ENCODE measurements around the gene PLP2.

The PLP2 gene

GRCh38 chrX:49209434-49210251 lies 37.9 kb downstream of the PLP2 start:
- DNase-seq = no peak

- DNase-seq = no peak
These were observed 38.7 kb downstream of the PLP2 start for GRCh38 chrX:49210406-49210805.

GRCh38 chrX:49211074-49211473 lies 39.4 kb downstream of the PLP2 start:
- DNase-seq = no peak

- no peak for DNase-seq
These were observed 40.5 kb downstream of the PLP2 start for GRCh38 chrX:49212209-49212608.

- DNase-seq = no peak
These were observed 41.2 kb downstream of the PLP2 start for GRCh38 chrX:49212861-49213260.

- DNase-seq = no peak
These were observed 42.7 kb downstream of the PLP2 start for GRCh38 chrX:49214416-49214815.

- no peak for DNase-seq
These were observed 43.4 kb downstream of the PLP2 start for GRCh38 chrX:49214996-49215526.

GRCh38 chrX:49220100-49220499 lies 48.4 kb downstream of the PLP2 start:
- no peak for DNase-seq

GRCh38 chrX:49221868-49222267 lies 50.2 kb downstream of the PLP2 start:
- no peak for DNase-seq

Data from stimulated activated naive CD4-positive, alpha-beta T cell (primary cell).